Gastroesophageal sphincter (tissue), 4 donors: ENCODE results near the gene XDH. TPM values are rescaled to one million over a fixed set of nuclear protein-coding genes. Genes with fewer than 3 reads are reported as not detected.

Source experiments
- ATAC-seq: fragments of 150-250 bp; one replicate; pipeline ENCODE4 v1.9.1; 2016; ENCODE audit warnings: mild to moderate bottlenecking, moderate library complexity
- H3K27ac ChIP-seq, 4 donors: fragments of 200-600 bp; sonication (generic) in 3 of 4; 1 replicate in 3 of 4; 2 replicates in 1 of 4; pipeline ENCODE4 v1.5.1; 2016 to 2019
- H3K27me3 ChIP-seq: fragments of 200-600 bp; sonication (generic); one replicate; pipeline ENCODE4 v1.5.1; 2019
- H3K36me3 ChIP-seq, 2 donors: fragments of 200-600 bp; sonication (generic); one replicate each; pipeline ENCODE4 v1.5.1; 2019; ENCODE audit warnings: control low read depth in 1 of 2
- H3K4me1 ChIP-seq, 3 donors: fragments of 200-600 bp; sonication (generic); 1 replicate in 2 of 3; 2 replicates in 1 of 3; pipeline ENCODE4 v1.5.1; 2016 to 2019; ENCODE audit warnings: control low read depth in 2 of 3
- H3K4me3 ChIP-seq, 2 donors: fragments of 200-600 bp; sonication (generic); one replicate each; pipeline ENCODE4 v1.5.1; 2019; ENCODE audit warnings: mild to moderate bottlenecking in 1 of 2, moderate library complexity in 1 of 2
- H3K9me3 ChIP-seq, 3 donors: fragments of 200-600 bp; sonication (generic); one replicate each; pipeline ENCODE4 v1.5.1; 2017 to 2019; ENCODE audit warnings: control low read depth in 2 of 3
- CTCF ChIP-seq, 4 experiments: fragments of 200-600 bp in 2 of 4; fragments of 450-650 bp in 2 of 4; sonication (generic) in 1 of 4; IDR thresholded peaks; one replicate each; pipeline ENCODE4 v1.5.1; 2017 to 2019; ENCODE audit warnings: antibody characterized with exemption in 4 of 4, mild to moderate bottlenecking in 2 of 4, moderate library complexity in 2 of 4
- EP300 ChIP-seq: sonication (generic); formaldehyde crosslinking; IDR thresholded peaks from one replicate; pipeline ENCODE4 v1.6.1; 2017; ENCODE audit warnings: antibody characterized with exemption, mild to moderate bottlenecking
- POLR2A ChIP-seq, 2 donors: fragments of 450-650 bp; IDR thresholded peaks; one replicate each; pipeline ENCODE4 v1.6.1; 2017; ENCODE audit warnings: antibody characterized with exemption in 2 of 2, mild to moderate bottlenecking in 2 of 2, moderate library complexity in 1 of 2
- POLR2AphosphoS5 ChIP-seq: sonication (generic); formaldehyde crosslinking; IDR thresholded peaks from one replicate; pipeline ENCODE4 v1.6.1; 2017; ENCODE audit warnings: antibody characterized with exemption
- WGBS, 2 donors: methylation state at CpG; one replicate each; pipeline ENCODE4 v1.1.5; 2018; ENCODE audit warnings: low coverage in 1 of 2; 5-methylcytosine and 5-hydroxymethylcytosine counted together
- total RNA-seq, 4 donors: library from RNA; depleted of rRNA; stranded (reverse); fragments of >200 nt; gene quantifications; one replicate each; pipeline ENCODE4 v1.1.0, GENCODE V29; 2016

XDH gene
- total RNA-seq, 4 donors from 2014 or later = under 0.01 to 2.8 (median 0.08) TPM; not detected in 1

- H3K27ac ChIP-seq = no peak overlapping the region
Observed at GRCh38 chr2:31382452-31383120, 32.0 kb downstream of the XDH start.

GRCh38 chr2:31381601-31382000 lies 32.9 kb downstream of the XDH start:
- Histone ChIP-seq H3K9me3 (no peaks in the 10 kb centered on the region), H3K4me3 (no peak overlapping the region), H3K27me3 (peaks cover 24% of the 10 kb centered on the region), H3K4me1 (no peaks in the 10 kb centered on the region), H3K27ac (no peak overlapping the region), H3K36me3 (no peaks in the 10 kb centered on the region)
- WGBS, 2 donors = 83% methylated on average over 2 of the region's 6 CpGs; no CpG with 5 or more reads in 1 of the 2 donors
- no peak for TF ChIP-seq POLR2A (IDR thresholded peaks at IDR 0.05)
- TF ChIP-seq POLR2AphosphoS5 = no peak
- no peak for TF ChIP-seq EP300
- no peak for TF ChIP-seq CTCF (IDR thresholded peaks at IDR 0.05)
- no peak for ATAC-seq

More at GRCh38 chr2:31382452-31383120, 32.0 kb downstream of the XDH start:
- Histone ChIP-seq H3K4me3 (no peak overlapping the region), H3K9me3 (no peaks in the 10 kb centered on the region), H3K4me1 (no peaks in the 10 kb centered on the region), H3K27me3 (peaks cover 24% of the 10 kb centered on the region), H3K36me3 (no peaks in the 10 kb centered on the region)
- TF ChIP-seq POLR2AphosphoS5 (no peak), POLR2A (IDR thresholded peaks at IDR 0.05) (no peak), CTCF (IDR thresholded peaks at IDR 0.05) (no peak), EP300 (no peak)
- ATAC-seq = no peak
- 85% methylated on average over 6 of the region's 8 CpGs; no CpG with 5 or more reads in 1 of the 2 donors for WGBS, 2 donors

GRCh38 chr2:31380243-31380642 lies 34.3 kb downstream of the XDH start:
- 88 to 100% methylated on average over 1 to 3 of the region's 3 CpGs for WGBS, 2 donors
- TF ChIP-seq CTCF (IDR thresholded peaks at IDR 0.05) (no peak), EP300 (no peak), POLR2AphosphoS5 (no peak), POLR2A (IDR thresholded peaks at IDR 0.05) (no peak)
- no peaks in the 10 kb centered on the region for H3K36me3 ChIP-seq
- H3K4me1 ChIP-seq = no peaks in the 10 kb centered on the region
- no peak overlapping the region for H3K4me3 ChIP-seq
- no peak for ATAC-seq
- H3K27ac ChIP-seq = no peak overlapping the region
- no peaks in the 10 kb centered on the region for H3K9me3 ChIP-seq
- peaks cover 24% of the 10 kb centered on the region for H3K27me3 ChIP-seq

GRCh38 chr2:31379747-31380146 lies 34.8 kb downstream of the XDH start:
- Histone ChIP-seq H3K36me3 (no peaks in the 10 kb centered on the region), H3K27ac (no peak overlapping the region), H3K4me1 (no peaks in the 10 kb centered on the region), H3K9me3 (no peaks in the 10 kb centered on the region), H3K27me3 (peaks cover 24% of the 10 kb centered on the region), H3K4me3 (no peak overlapping the region)
- TF ChIP-seq CTCF (IDR thresholded peaks at IDR 0.05) (no peak), POLR2A (IDR thresholded peaks at IDR 0.05) (no peak), EP300 (no peak), POLR2AphosphoS5 (no peak)
- WGBS, 2 donors = 100% methylated on average over 1 of the region's 1 CpG; no CpG with 5 or more reads in 1 of the 2 donors
- no peak for ATAC-seq

GRCh38 chr2:31378791-31379501 lies 35.6 kb downstream of the XDH start:
- Histone ChIP-seq H3K27me3 (peaks cover 24% of the 10 kb centered on the region), H3K9me3 (no peaks in the 10 kb centered on the region), H3K36me3 (no peaks in the 10 kb centered on the region), H3K4me3 (no peak overlapping the region), H3K4me1 (no peaks in the 10 kb centered on the region), H3K27ac (no peak overlapping the region)
- WGBS, 2 donors = 88 to 96% methylated on average over 3 to 4 of the region's 6 CpGs
- no peak for ATAC-seq
- TF ChIP-seq EP300 (no peak), POLR2A (IDR thresholded peaks at IDR 0.05) (no peak), POLR2AphosphoS5 (no peak), CTCF (IDR thresholded peaks at IDR 0.05) (no peak)
